HEK293 (cell line): ENCODE data around the gene AGFG1.

Experiments
- CTCF ChIA-PET: fragments of 350-600 bp; formaldehyde crosslinking; extraction: SDS; loops from one replicate; lab custom pipeline; 2021; ENCODE audit warnings: antibody characterized with exemption; lab: Yijun Ruan, JAX
- POLR2A ChIA-PET: fragments of 300-600 bp; formaldehyde crosslinking; extraction: SDS; loops from one replicate; lab custom pipeline; 2020; ENCODE audit warnings: antibody characterized with exemption, inconsistent platforms; lab: Yijun Ruan, JAX
- H3K27ac ChIP-seq: fragments of 200-500 bp; sonication (Bioruptor generic); 2 replicates; pipeline ENCODE4 v1.5.1; 2014; ENCODE audit warnings: low read depth, low read length, control low read depth, inconsistent platforms; ENCODE audit errors: extremely low read depth
- H3K36me3 ChIP-seq, 2 experiments: fragments of 200-500 bp in 1 of 2; sonication (Bioruptor generic) in 1 of 2; 1 replicate in 1 of 2; 2 replicates in 1 of 2; pipeline ENCODE4 v1.5.1; 2014 to 2017; ENCODE audit warnings: inconsistent platforms in 2 of 2, low read length in 2 of 2; ENCODE audit not compliant: control insufficient read depth in 2 of 2, insufficient read depth in 1 of 2
- H3K4me1 ChIP-seq: fragments of 200-500 bp; sonication (Bioruptor generic); 2 replicates; pipeline ENCODE4 v1.5.1; 2014; ENCODE audit warnings: mild to moderate bottlenecking, low read length, inconsistent platforms; ENCODE audit not compliant: control insufficient read depth, insufficient read depth
- H3K4me3 ChIP-seq: 2 replicates; pipeline ENCODE4 v1.5.1; 2011; ENCODE audit warnings: low read depth, mild to moderate bottlenecking, control low read depth, low read length, moderate library complexity
- H3K9me3 ChIP-seq: fragments of 200-500 bp; sonication (Bioruptor generic); 2 replicates; pipeline ENCODE4 v1.5.1; 2014; ENCODE audit warnings: low read depth, low read length, inconsistent platforms; ENCODE audit not compliant: control insufficient read depth, insufficient read depth
- BCL11A ChIP-seq: fragments of 450-650 bp; formaldehyde crosslinking; IDR thresholded peaks from 2 replicates; pipeline ENCODE4 v1.5.1; 2016; ENCODE audit warnings: low read depth, missing biosample characterization, missing genetic modification characterization
- HOXC10 ChIP-seq: sonication (generic); formaldehyde crosslinking; IDR thresholded peaks from 2 replicates; pipeline ENCODE4 v1.8.1; 2023; ENCODE audit warnings: mild to moderate bottlenecking, missing genetic modification reagents
- KLF9 ChIP-seq: fragments of 450-650 bp; formaldehyde crosslinking; IDR thresholded peaks from 2 replicates; pipeline ENCODE4 v1.5.1; 2016; ENCODE audit warnings: missing biosample characterization, missing genetic modification characterization, low read depth
- MEIS1 ChIP-seq: sonication (generic); formaldehyde crosslinking; IDR thresholded peaks from 2 replicates; pipeline ENCODE4 v1.8.1; 2022; ENCODE audit warnings: missing genetic modification reagents, mild to moderate bottlenecking, borderline replicate concordance
- SALL2 ChIP-seq: fragments of 450-650 bp; formaldehyde crosslinking; IDR thresholded peaks from 2 replicates; pipeline ENCODE4 v1.5.0; 2017; ENCODE audit warnings: missing biosample characterization, mild to moderate bottlenecking, missing genetic modification characterization, borderline replicate concordance
- SCRT2 ChIP-seq: fragments of 450-650 bp; formaldehyde crosslinking; IDR thresholded peaks from 2 replicates; pipeline ENCODE4 v1.5.1; 2016; ENCODE audit warnings: missing biosample characterization, missing genetic modification characterization
- ZEB2 ChIP-seq: fragments of 450-650 bp; formaldehyde crosslinking; IDR thresholded peaks from 2 replicates; pipeline ENCODE4 v1.5.1; 2016; ENCODE audit warnings: missing biosample characterization, missing genetic modification characterization
- ZFHX2 ChIP-seq: fragments of 450-650 bp; formaldehyde crosslinking; conservative IDR thresholded peaks from 2 replicates; pipeline ENCODE4 v1.5.1; 2016; ENCODE audit warnings: missing biosample characterization, missing genetic modification characterization
- ZIC2 ChIP-seq: fragments of 450-650 bp; formaldehyde crosslinking; IDR thresholded peaks from 2 replicates; pipeline ENCODE4 v1.5.1; 2016; ENCODE audit warnings: missing biosample characterization, missing genetic modification characterization
- ZNF155 ChIP-seq: fragments of 450-650 bp; formaldehyde crosslinking; IDR thresholded peaks from 2 replicates; pipeline ENCODE4 v1.5.1; 2016; ENCODE audit warnings: missing biosample characterization, missing genetic modification characterization
- ZNF169 ChIP-seq: fragments of 450-650 bp; formaldehyde crosslinking; IDR thresholded peaks from 2 replicates; pipeline ENCODE4 v1.5.1; 2016; ENCODE audit warnings: missing biosample characterization, missing genetic modification characterization
- ZNF175 ChIP-seq: fragments of 450-650 bp; formaldehyde crosslinking; IDR thresholded peaks from 2 replicates; pipeline ENCODE4 v1.5.1; 2016; ENCODE audit warnings: missing biosample characterization, missing genetic modification characterization
- ZNF221 ChIP-seq: fragments of 450-650 bp; formaldehyde crosslinking; IDR thresholded peaks from 2 replicates; pipeline ENCODE4 v1.5.1; 2017; ENCODE audit warnings: missing biosample characterization, missing genetic modification characterization, borderline replicate concordance
- ZNF366 ChIP-seq: fragments of 450-650 bp; formaldehyde crosslinking; conservative IDR thresholded peaks from 2 replicates; pipeline ENCODE4 v1.5.1; 2016; ENCODE audit warnings: missing biosample characterization, missing genetic modification characterization
- ZNF404 ChIP-seq: fragments of 450-650 bp; formaldehyde crosslinking; IDR thresholded peaks from 2 replicates; pipeline ENCODE4 v1.5.1; 2017; ENCODE audit warnings: missing biosample characterization, missing genetic modification characterization
- ZNF426 ChIP-seq: fragments of 450-650 bp; formaldehyde crosslinking; IDR thresholded peaks from 2 replicates; pipeline ENCODE4 v1.5.1; 2017; ENCODE audit warnings: missing biosample characterization, missing genetic modification characterization, mild to moderate bottlenecking, inconsistent platforms, moderate library complexity
- ZNF433 ChIP-seq: fragments of 450-650 bp; formaldehyde crosslinking; IDR thresholded peaks from 2 replicates; pipeline ENCODE4 v1.5.1; 2016; ENCODE audit warnings: missing biosample characterization, missing genetic modification characterization, low read depth
- ZNF473 ChIP-seq: fragments of 450-650 bp; formaldehyde crosslinking; IDR thresholded peaks from 2 replicates; pipeline ENCODE4 v1.5.1; 2017; ENCODE audit warnings: missing biosample characterization, missing genetic modification characterization
- ZNF561 ChIP-seq: fragments of 450-650 bp; IDR thresholded peaks from 2 replicates; pipeline ENCODE4 v1.5.1; 2018; ENCODE audit warnings: missing biosample characterization, missing genetic modification characterization, borderline replicate concordance
- ZNF610 ChIP-seq: fragments of 450-650 bp; formaldehyde crosslinking; IDR thresholded peaks from 2 replicates; pipeline ENCODE4 v1.5.1; 2016; ENCODE audit warnings: missing biosample characterization, missing genetic modification characterization, borderline replicate concordance
- ZNF768 ChIP-seq: fragments of 450-650 bp; formaldehyde crosslinking; IDR thresholded peaks from 2 replicates; pipeline ENCODE4 v1.5.1; 2018; ENCODE audit warnings: missing biosample characterization, mild to moderate bottlenecking, missing genetic modification characterization
- ZNF777 ChIP-seq: fragments of 450-650 bp; formaldehyde crosslinking; IDR thresholded peaks from 2 replicates; pipeline ENCODE4 v1.5.1; 2017; ENCODE audit warnings: missing biosample characterization, missing genetic modification characterization, borderline replicate concordance
- TF ChIP-seq, protein P1 (sequence below): fragments of 450-650 bp; formaldehyde crosslinking; IDR thresholded peaks from 2 replicates; pipeline ENCODE4 v1.5.1; 2016; ENCODE audit warnings: missing biosample characterization, missing genetic modification characterization
- TF ChIP-seq, protein P2 (sequence below): fragments of 450-650 bp; formaldehyde crosslinking; IDR thresholded peaks from 2 replicates; pipeline ENCODE4 v1.5.1; 2017; ENCODE audit warnings: missing biosample characterization, missing genetic modification characterization
- TF ChIP-seq, protein P3 (sequence below): fragments of 450-650 bp; formaldehyde crosslinking; IDR thresholded peaks from 2 replicates; pipeline ENCODE4 v1.5.1; 2016; ENCODE audit warnings: missing biosample characterization, missing genetic modification characterization
- TF ChIP-seq, protein P4 (sequence below): fragments of 450-650 bp; formaldehyde crosslinking; IDR thresholded peaks from 2 replicates; pipeline ENCODE4 v1.5.1; 2016; ENCODE audit warnings: missing biosample characterization, missing genetic modification characterization

Gene AGFG1

DNA sequence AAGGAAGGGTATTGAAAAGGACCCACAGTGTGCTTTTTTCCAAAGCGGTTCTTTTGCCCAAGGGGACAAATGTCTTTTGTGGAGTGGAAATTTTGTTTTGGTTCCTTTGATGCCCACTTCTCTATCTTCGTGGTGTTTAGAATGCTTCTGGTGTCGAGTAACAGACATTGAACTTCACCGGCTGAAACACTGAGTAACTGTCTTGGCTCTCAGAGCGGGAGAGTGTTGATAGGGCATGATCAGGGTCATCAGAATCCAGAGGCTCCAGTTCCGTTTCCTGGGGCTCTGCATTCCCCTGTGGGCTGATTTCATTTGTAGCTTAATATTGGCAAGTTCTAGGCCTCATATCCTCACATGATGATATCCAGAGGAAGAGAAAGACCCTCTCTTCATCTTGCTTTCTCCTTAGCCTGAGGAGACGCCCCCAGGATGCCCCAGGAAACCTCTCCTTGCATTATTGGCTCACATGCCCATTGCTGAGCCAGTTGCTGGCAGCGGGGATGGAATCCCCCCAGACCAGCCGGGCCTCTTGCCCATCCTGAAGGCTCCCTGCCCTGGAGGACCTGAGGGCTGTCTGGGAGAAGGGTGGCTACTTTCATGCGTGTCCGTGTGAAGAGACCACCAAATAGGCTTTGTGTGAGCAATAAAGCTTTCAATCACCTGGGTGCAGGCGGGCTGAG, 27.9 kb upstream of the AGFG1 start:
- H3K27ac ChIP-seq = no peak overlapping the region
- CTCF ChIA-PET = interaction anchor here (0.8 to 1.0 kb wide), 2 partner anchors 27 to 322 kb away, joined by 3 read pairs; no protein-coding TSS in a partner anchor
- H3K4me1 ChIP-seq = no peaks in the 10 kb centered on the region
- no peaks in the 10 kb centered on the region for H3K9me3 ChIP-seq
- TF ChIP-seq SALL2 (no peak), ZNF169 (no peak), ZEB2 (tag by site-specific recombination) (no peak), ZNF777 (tag by site-specific recombination) (no peak), BCL11A (no peak), SCRT2 (tag by site-specific recombination) (no peak), KLF9 (tag by site-specific recombination) (no peak), MEIS1 (CRISPR knock-in tag) (no peak), ZNF473 (tag by site-specific recombination) (no peak), ZNF426 (tag by site-specific recombination) (no peak)
- TF ChIP-seq, protein P1, sequence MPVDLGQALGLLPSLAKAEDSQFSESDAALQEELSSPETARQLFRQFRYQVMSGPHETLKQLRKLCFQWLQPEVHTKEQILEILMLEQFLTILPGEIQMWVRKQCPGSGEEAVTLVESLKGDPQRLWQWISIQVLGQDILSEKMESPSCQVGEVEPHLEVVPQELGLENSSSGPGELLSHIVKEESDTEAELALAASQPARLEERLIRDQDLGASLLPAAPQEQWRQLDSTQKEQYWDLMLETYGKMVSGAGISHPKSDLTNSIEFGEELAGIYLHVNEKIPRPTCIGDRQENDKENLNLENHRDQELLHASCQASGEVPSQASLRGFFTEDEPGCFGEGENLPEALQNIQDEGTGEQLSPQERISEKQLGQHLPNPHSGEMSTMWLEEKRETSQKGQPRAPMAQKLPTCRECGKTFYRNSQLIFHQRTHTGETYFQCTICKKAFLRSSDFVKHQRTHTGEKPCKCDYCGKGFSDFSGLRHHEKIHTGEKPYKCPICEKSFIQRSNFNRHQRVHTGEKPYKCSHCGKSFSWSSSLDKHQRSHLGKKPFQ (tag by site-specific recombination) = no peak
- H3K36me3 ChIP-seq = no peaks in the 10 kb centered on the region
- POLR2A ChIA-PET = no interaction called here
- H3K4me3 ChIP-seq = no peak overlapping the region

DNA sequence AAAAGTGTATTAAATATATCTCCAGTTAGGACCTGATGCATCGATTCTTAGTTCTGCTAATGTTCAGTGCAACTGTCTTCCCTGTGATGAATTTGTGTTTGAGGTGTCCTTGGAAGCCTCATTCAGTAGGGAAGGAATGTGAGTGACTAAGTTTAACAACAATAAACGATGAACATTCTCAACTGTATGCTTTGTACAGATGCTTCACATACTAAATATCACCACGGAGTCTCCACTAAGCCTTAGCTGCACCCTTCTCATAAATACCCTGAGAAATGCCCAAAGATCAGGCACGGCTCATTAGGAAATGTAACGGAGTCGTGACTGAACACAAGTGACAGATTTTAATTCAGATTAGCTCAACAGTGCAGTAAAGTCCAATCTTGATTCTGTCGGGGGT, 24.4 kb upstream of the AGFG1 start:
- no peaks in the 10 kb centered on the region for H3K9me3 ChIP-seq
- H3K4me3 ChIP-seq = no peak overlapping the region
- POLR2A ChIA-PET = no interaction called here
- H3K36me3 ChIP-seq = no peaks in the 10 kb centered on the region
- no peak overlapping the region for H3K27ac ChIP-seq
- H3K4me1 ChIP-seq = no peaks in the 10 kb centered on the region
- TF ChIP-seq ZIC2 (no peak), ZNF155 (tag by site-specific recombination) (no peak), ZNF175 (tag by site-specific recombination) (no peak)
- TF ChIP-seq, protein P2, sequence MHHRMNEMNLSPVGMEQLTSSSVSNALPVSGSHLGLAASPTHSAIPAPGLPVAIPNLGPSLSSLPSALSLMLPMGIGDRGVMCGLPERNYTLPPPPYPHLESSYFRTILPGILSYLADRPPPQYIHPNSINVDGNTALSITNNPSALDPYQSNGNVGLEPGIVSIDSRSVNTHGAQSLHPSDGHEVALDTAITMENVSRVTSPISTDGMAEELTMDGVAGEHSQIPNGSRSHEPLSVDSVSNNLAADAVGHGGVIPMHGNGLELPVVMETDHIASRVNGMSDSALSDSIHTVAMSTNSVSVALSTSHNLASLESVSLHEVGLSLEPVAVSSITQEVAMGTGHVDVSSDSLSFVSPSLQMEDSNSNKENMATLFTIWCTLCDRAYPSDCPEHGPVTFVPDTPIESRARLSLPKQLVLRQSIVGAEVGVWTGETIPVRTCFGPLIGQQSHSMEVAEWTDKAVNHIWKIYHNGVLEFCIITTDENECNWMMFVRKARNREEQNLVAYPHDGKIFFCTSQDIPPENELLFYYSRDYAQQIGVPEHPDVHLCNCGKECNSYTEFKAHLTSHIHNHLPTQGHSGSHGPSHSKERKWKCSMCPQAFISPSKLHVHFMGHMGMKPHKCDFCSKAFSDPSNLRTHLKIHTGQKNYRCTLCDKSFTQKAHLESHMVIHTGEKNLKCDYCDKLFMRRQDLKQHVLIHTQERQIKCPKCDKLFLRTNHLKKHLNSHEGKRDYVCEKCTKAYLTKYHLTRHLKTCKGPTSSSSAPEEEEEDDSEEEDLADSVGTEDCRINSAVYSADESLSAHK (tag by site-specific recombination) = no peak
- TF ChIP-seq, all 188 proteins: peak for 0
- CTCF ChIA-PET = interaction anchor here (0.9 to 2.3 kb wide), 2 partner anchors 24 to 41 kb away, joined by 3 to 11 read pairs; partner anchors contain the start of gene AGFG1

DNA sequence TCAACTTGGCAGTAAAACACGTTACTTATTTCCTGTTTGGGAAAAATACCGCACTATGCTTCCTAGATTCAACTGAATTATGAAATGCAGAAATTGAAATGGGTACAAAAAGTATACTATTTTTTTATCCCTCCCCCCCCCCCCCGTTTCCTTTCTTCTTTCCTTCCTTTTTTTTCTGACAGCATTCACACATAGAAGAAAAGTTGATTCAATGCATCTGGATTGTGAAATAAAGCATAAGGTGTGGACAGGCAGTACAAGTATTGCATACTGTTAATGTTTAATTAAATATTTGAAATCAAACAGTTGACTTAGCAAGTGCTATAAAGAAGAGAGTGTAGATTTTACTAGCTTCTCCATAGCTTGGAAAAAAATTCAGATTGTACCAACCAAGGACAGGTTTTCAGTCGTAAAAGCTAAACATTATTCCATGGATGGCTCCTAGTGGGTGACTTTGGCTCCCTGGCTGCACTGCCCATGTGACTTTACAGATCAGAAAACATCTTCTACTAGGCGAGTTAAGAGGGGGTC, 21.6 kb upstream of the AGFG1 start:
- Histone ChIP-seq H3K9me3 (no peaks in the 10 kb centered on the region), H3K36me3 (no peaks in the 10 kb centered on the region), H3K4me3 (no peak overlapping the region), H3K4me1 (no peaks in the 10 kb centered on the region), H3K27ac (no peak overlapping the region)
- ChIA-PET POLR2A (no interaction called here), CTCF (no interaction called here)
- TF ChIP-seq ZNF610 (tag by site-specific recombination) (no peak), ZNF561 (tag by site-specific recombination) (no peak), ZNF433 (tag by site-specific recombination) (no peak), HOXC10 (CRISPR knock-in tag) (no peak), ZFHX2 (tag by site-specific recombination) (no peak), ZNF404 (tag by site-specific recombination) (no peak), ZNF366 (tag by site-specific recombination) (no peak), ZNF221 (tag by site-specific recombination) (no peak), ZNF768 (tag by site-specific recombination) (no peak)
- TF ChIP-seq, protein P3, sequence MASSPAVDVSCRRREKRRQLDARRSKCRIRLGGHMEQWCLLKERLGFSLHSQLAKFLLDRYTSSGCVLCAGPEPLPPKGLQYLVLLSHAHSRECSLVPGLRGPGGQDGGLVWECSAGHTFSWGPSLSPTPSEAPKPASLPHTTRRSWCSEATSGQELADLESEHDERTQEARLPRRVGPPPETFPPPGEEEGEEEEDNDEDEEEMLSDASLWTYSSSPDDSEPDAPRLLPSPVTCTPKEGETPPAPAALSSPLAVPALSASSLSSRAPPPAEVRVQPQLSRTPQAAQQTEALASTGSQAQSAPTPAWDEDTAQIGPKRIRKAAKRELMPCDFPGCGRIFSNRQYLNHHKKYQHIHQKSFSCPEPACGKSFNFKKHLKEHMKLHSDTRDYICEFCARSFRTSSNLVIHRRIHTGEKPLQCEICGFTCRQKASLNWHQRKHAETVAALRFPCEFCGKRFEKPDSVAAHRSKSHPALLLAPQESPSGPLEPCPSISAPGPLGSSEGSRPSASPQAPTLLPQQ (tag by site-specific recombination) = no peak
- TF ChIP-seq, protein P4, sequence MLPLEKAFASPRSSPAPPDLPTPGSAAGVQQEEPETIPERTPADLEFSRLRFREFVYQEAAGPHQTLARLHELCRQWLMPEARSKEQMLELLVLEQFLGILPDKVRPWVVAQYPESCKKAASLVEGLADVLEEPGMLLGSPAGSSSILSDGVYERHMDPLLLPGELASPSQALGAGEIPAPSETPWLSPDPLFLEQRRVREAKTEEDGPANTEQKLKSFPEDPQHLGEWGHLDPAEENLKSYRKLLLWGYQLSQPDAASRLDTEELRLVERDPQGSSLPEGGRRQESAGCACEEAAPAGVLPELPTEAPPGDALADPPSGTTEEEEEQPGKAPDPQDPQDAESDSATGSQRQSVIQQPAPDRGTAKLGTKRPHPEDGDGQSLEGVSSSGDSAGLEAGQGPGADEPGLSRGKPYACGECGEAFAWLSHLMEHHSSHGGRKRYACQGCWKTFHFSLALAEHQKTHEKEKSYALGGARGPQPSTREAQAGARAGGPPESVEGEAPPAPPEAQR = no peak
